ENCODE measurements around the gene PTGR3.

The PTGR3 gene

DNA sequence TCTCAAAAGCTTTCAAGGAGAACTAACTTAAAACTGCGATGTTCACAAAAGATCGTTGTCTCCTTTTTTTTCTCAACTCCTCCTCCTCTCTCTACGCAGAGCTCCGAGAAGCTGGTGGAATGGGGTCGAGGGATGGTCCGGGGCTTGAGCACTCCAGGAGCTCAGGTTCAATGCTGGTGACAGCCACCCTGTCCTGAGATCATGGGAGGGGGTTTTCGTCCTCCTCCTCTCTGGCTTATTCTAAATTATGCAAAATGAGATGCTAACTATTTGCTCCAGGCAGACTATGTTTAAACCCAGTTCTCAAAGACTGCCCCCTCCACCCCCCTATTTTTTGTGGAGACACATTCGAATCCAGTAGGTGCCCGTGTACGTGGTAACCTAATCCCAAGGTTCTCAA lies 13.5 kb upstream of the PTGR3 start:
- no peaks in the 10 kb centered on the region for H3K36me3 ChIP-seq (ENCODE audit: control insufficient read depth in 2 of 2, insufficient read depth in 1 of 2, low read length in 2 of 2)
- POLR2A ChIA-PET, result no interaction called here
- no peak overlapping the region; the same call in 1 of the 2 replicates for H3K27ac ChIP-seq (ENCODE audit: extremely low read depth, low read depth, low read length)
- CTCF ChIA-PET, result no interaction called here
- H3K4me3 ChIP-seq (ENCODE audit: low read depth, low read length), result no peak overlapping the region
- peaks cover 68% of the 10 kb centered on the region for H3K4me1 ChIP-seq (ENCODE audit: control insufficient read depth, insufficient read depth, low read length)
- no peaks in the 10 kb centered on the region for H3K9me3 ChIP-seq (ENCODE audit: control insufficient read depth, insufficient read depth, low read depth, low read length)
- TF ChIP-seq GLI4 (tag by site-specific recombination; IDR thresholded peaks at IDR 0.05), result no peak
- TF ChIP-seq ZNF112 (tag by site-specific recombination; IDR thresholded peaks at IDR 0.05), result no peak
- TF ChIP-seq ZNF677 (tag by site-specific recombination; IDR thresholded peaks at IDR 0.05), result no peak
- no peak for TF ChIP-seq ZNF350 (tag by site-specific recombination; IDR thresholded peaks at IDR 0.05)
- TF ChIP-seq KLF7 (tag by site-specific recombination; IDR thresholded peaks at IDR 0.05; ENCODE audit: borderline replicate concordance), result no peak
- no peak for TF ChIP-seq ZNF433 (tag by site-specific recombination; IDR thresholded peaks at IDR 0.05; ENCODE audit: low read depth)
- TF ChIP-seq ZNF146 (tag by site-specific recombination; IDR thresholded peaks at IDR 0.05), result no peak
- TF ChIP-seq, protein P1, sequence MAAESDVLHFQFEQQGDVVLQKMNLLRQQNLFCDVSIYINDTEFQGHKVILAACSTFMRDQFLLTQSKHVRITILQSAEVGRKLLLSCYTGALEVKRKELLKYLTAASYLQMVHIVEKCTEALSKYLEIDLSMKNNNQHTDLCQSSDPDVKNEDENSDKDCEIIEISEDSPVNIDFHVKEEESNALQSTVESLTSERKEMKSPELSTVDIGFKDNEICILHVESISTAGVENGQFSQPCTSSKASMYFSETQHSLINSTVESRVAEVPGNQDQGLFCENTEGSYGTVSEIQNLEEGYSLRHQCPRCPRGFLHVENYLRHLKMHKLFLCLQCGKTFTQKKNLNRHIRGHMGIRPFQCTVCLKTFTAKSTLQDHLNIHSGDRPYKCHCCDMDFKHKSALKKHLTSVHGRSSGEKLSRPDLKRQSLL (tag by site-specific recombination; IDR thresholded peaks at IDR 0.05), result no peak
- TF ChIP-seq, protein P2, sequence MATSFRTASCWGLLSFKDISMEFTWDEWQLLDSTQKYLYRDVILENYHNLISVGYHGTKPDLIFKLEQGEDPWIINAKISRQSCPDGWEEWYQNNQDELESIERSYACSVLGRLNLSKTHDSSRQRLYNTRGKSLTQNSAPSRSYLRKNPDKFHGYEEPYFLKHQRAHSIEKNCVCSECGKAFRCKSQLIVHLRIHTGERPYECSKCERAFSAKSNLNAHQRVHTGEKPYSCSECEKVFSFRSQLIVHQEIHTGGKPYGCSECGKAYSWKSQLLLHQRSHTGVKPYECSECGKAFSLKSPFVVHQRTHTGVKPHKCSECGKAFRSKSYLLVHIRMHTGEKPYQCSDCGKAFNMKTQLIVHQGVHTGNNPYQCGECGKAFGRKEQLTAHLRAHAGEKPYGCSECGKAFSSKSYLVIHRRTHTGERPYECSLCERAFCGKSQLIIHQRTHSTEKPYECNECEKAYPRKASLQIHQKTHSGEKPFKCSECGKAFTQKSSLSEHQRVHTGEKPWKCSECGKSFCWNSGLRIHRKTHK (tag by site-specific recombination; IDR thresholded peaks at IDR 0.05), result no peak
- TF ChIP-seq, protein P3, sequence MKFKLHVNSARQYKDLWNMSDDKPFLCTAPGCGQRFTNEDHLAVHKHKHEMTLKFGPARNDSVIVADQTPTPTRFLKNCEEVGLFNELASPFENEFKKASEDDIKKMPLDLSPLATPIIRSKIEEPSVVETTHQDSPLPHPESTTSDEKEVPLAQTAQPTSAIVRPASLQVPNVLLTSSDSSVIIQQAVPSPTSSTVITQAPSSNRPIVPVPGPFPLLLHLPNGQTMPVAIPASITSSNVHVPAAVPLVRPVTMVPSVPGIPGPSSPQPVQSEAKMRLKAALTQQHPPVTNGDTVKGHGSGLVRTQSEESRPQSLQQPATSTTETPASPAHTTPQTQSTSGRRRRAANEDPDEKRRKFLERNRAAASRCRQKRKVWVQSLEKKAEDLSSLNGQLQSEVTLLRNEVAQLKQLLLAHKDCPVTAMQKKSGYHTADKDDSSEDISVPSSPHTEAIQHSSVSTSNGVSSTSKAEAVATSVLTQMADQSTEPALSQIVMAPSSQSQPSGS (tag by site-specific recombination; IDR thresholded peaks at IDR 0.05; ENCODE audit: low read depth), result no peak
- no peak for TF ChIP-seq ZNF843 (tag by site-specific recombination; IDR thresholded peaks at IDR 0.05)
- TF ChIP-seq ZNF23 (tag by site-specific recombination; IDR thresholded peaks at IDR 0.05; ENCODE audit: borderline replicate concordance), result no peak
- TF ChIP-seq ZNF366 (tag by site-specific recombination; conservative IDR thresholded peaks at IDR 0.05), result no peak
- TF ChIP-seq ZNF621 (tag by site-specific recombination; IDR thresholded peaks at IDR 0.05), result no peak

DNA sequence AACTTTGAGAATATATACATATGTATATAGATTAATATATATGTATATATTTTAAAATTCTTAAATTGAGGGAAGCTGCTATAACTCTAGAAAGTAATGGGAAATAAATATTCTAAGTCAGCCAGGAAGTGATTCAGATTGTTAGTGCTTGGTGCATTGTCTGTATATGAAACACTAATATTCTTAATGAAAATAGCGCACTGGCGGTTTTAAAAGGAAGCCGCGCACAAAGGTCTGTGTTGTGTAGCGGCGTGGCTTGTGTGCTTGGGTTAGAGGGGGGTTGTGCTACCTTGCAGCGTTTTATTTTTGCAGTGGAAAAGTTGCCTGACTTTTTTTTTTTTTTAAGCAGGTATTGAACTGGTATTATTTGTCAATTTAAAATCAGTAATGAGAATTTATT lies 13.0 kb upstream of the PTGR3 start:
- Histone ChIP-seq H3K4me1 (ENCODE audit: control insufficient read depth, insufficient read depth, low read length) (peaks cover 68% of the 10 kb centered on the region), H3K4me3 (ENCODE audit: low read depth, low read length) (no peak overlapping the region), H3K9me3 (ENCODE audit: control insufficient read depth, insufficient read depth, low read depth, low read length) (no peaks in the 10 kb centered on the region), H3K36me3 (ENCODE audit: control insufficient read depth in 2 of 2, insufficient read depth in 1 of 2, low read length in 2 of 2) (no peaks in the 10 kb centered on the region), H3K27ac (ENCODE audit: extremely low read depth, low read depth, low read length) (no peak overlapping the region)
- POLR2A ChIA-PET, result interaction anchor here (0.7 to 1.1 kb wide), 2 partner anchors 9 to 11 kb away, joined by 4 read pairs; partner anchors contain the start of gene TSHZ1
- CTCF ChIA-PET, result no interaction called here
- no peak for TF ChIP-seq GLI4 (tag by site-specific recombination; IDR thresholded peaks at IDR 0.05)
- no peak for TF ChIP-seq ZNF548 (tag by site-specific recombination; IDR thresholded peaks at IDR 0.05)
- TF ChIP-seq ZSCAN30 (tag by site-specific recombination; IDR thresholded peaks at IDR 0.05), result no peak
- no peak for TF ChIP-seq SP2 (tag by site-specific recombination; IDR thresholded peaks at IDR 0.05)
- TF ChIP-seq ZNF37A (tag by site-specific recombination; IDR thresholded peaks at IDR 0.05), result no peak
- TF ChIP-seq, protein P4, sequence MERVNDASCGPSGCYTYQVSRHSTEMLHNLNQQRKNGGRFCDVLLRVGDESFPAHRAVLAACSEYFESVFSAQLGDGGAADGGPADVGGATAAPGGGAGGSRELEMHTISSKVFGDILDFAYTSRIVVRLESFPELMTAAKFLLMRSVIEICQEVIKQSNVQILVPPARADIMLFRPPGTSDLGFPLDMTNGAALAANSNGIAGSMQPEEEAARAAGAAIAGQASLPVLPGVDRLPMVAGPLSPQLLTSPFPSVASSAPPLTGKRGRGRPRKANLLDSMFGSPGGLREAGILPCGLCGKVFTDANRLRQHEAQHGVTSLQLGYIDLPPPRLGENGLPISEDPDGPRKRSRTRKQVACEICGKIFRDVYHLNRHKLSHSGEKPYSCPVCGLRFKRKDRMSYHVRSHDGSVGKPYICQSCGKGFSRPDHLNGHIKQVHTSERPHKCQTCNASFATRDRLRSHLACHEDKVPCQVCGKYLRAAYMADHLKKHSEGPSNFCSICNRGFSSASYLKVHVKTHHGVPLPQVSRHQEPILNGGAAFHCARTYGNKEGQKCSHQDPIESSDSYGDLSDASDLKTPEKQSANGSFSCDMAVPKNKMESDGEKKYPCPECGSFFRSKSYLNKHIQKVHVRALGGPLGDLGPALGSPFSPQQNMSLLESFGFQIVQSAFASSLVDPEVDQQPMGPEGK (tag by site-specific recombination; IDR thresholded peaks at IDR 0.05), result no peak
- TF ChIP-seq, protein P5, sequence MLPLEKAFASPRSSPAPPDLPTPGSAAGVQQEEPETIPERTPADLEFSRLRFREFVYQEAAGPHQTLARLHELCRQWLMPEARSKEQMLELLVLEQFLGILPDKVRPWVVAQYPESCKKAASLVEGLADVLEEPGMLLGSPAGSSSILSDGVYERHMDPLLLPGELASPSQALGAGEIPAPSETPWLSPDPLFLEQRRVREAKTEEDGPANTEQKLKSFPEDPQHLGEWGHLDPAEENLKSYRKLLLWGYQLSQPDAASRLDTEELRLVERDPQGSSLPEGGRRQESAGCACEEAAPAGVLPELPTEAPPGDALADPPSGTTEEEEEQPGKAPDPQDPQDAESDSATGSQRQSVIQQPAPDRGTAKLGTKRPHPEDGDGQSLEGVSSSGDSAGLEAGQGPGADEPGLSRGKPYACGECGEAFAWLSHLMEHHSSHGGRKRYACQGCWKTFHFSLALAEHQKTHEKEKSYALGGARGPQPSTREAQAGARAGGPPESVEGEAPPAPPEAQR (tag by site-specific recombination; IDR thresholded peaks at IDR 0.05), result no peak
- TF ChIP-seq KLF8 (tag by site-specific recombination; IDR thresholded peaks at IDR 0.05), result no peak
- no peak for TF ChIP-seq HOXC10 (CRISPR knock-in tag; IDR thresholded peaks at IDR 0.05)
- TF ChIP-seq ZNF121 (tag by site-specific recombination; IDR thresholded peaks at IDR 0.05), result no peak
- TF ChIP-seq ZNF837 (tag by site-specific recombination; IDR thresholded peaks at IDR 0.05), result no peak
- TF ChIP-seq ZNF184 (tag by site-specific recombination; IDR thresholded peaks at IDR 0.05), result no peak
- no peak for TF ChIP-seq ZNF23 (tag by site-specific recombination; IDR thresholded peaks at IDR 0.05; ENCODE audit: borderline replicate concordance)
- TF ChIP-seq ZNF311 (tag by site-specific recombination; IDR thresholded peaks at IDR 0.05; ENCODE audit: borderline replicate concordance), result no peak
- no peak for TF ChIP-seq BCL11A (tag by site-specific recombination; IDR thresholded peaks at IDR 0.05; ENCODE audit: low read depth)
- TF ChIP-seq ZNF391 (tag by site-specific recombination; IDR thresholded peaks at IDR 0.05; ENCODE audit: borderline replicate concordance, low read depth), result no peak
- TF ChIP-seq ZNF792 (tag by site-specific recombination; IDR thresholded peaks at IDR 0.05), result no peak
